IMR-90 (cell line): Measurements from ENCODE around the gene ADAMTS10. TPM values are rescaled to one million over a fixed set of nuclear protein-coding genes. Genes with fewer than 3 reads are reported as not detected.

Source experiments
- ATAC-seq: fragments of 200-7000 bp; cut with Tn5 transposase; 2 replicates; pipeline ENCODE4 v1.9.1; 2020; ENCODE audit warnings: low read depth, mild to moderate bottlenecking, moderate library complexity
- BruUV-seq: library from RNA; stranded (reverse); fragments of 400-500 nt; replicated peaks from 2 replicates; lab custom pipeline; 2021; lab: Mats Ljungman, UMichigan
- CTCF ChIA-PET: fragments of 300-600 bp; formaldehyde crosslinking; extraction: SDS; loops from one replicate; lab custom pipeline; 2021; ENCODE audit warnings: antibody characterized with exemption; lab: Yijun Ruan, JAX
- POLR2A ChIA-PET: fragments of 300-600 bp; sonication (Branson Sonifier 250); formaldehyde crosslinking; loops from one replicate; lab custom pipeline; 2022; ENCODE audit warnings: antibody characterized with exemption; ENCODE audit not compliant: unreplicated experiment; lab: Charles Lee
- DNase-seq: peaks from one replicate; pipeline ENCODE4 v3.0.0; 2013
- H2AFZ ChIP-seq: replicated peaks from 2 replicates; pipeline ENCODE3; 2013; ENCODE audit warnings: low read length, mild to moderate bottlenecking; ENCODE audit not compliant: poor library complexity
- H2AK5ac ChIP-seq: 2 replicates; pipeline ENCODE4 v1.6.1; 2013; ENCODE audit warnings: low read depth, low read length, inconsistent platforms
- H2AK9ac ChIP-seq: replicated peaks from 2 replicates; pipeline ENCODE3; 2013; ENCODE audit warnings: mild to moderate bottlenecking, low read depth, low read length, moderate library complexity; ENCODE audit not compliant: poor library complexity
- H2BK120ac ChIP-seq: 2 replicates; pipeline ENCODE4 v1.6.1; 2013; ENCODE audit warnings: low read depth, low read length, inconsistent platforms
- H2BK15ac ChIP-seq: 3 replicates; pipeline ENCODE4 v1.6.1; 2013; ENCODE audit warnings: low read depth, low read length, inconsistent platforms
- H2BK20ac ChIP-seq: 2 replicates; pipeline ENCODE4 v1.6.1; 2013; ENCODE audit warnings: low read depth, mild to moderate bottlenecking, inconsistent platforms, low read length, moderate library complexity
- H2BK5ac ChIP-seq: 2 replicates; pipeline ENCODE4 v1.6.1; 2013; ENCODE audit warnings: mild to moderate bottlenecking, low read depth, low read length, inconsistent platforms; ENCODE audit not compliant: poor library complexity, severe bottlenecking
- H3K14ac ChIP-seq: replicated peaks from 2 replicates; pipeline ENCODE4 v1.6.1; 2013; ENCODE audit warnings: low read depth, low read length, inconsistent platforms
- H3K18ac ChIP-seq: 2 replicates; pipeline ENCODE4 v1.6.1; 2013; ENCODE audit warnings: low read depth, low read length, control low read depth
- H3K23ac ChIP-seq: 2 replicates; pipeline ENCODE4 v1.6.1; 2013; ENCODE audit warnings: low read depth, low read length, inconsistent platforms
- H3K27ac ChIP-seq: 2 replicates; pipeline ENCODE4 v1.5.1; 2013; ENCODE audit warnings: mild to moderate bottlenecking, control low read depth, low read length; ENCODE audit not compliant: insufficient read depth
- H3K27me3 ChIP-seq: 2 replicates; pipeline ENCODE4 v1.6.1; 2013; ENCODE audit warnings: low read length; ENCODE audit not compliant: control insufficient read depth, insufficient read depth
- H3K36me3 ChIP-seq: 2 replicates; pipeline ENCODE4 v1.6.1; 2013; ENCODE audit warnings: low read length, mixed read lengths; ENCODE audit not compliant: control insufficient read depth, insufficient read depth
- H3K4ac ChIP-seq: 2 replicates; pipeline ENCODE4 v1.6.1; 2013; ENCODE audit warnings: low read depth, low read length, inconsistent platforms
- H3K4me1 ChIP-seq: 2 replicates; pipeline ENCODE4 v1.6.1; 2013; ENCODE audit warnings: low read length, mixed read lengths; ENCODE audit not compliant: control insufficient read depth, insufficient read depth
- H3K4me2 ChIP-seq: 2 replicates; pipeline ENCODE4 v1.6.1; 2013; ENCODE audit warnings: low read depth, mild to moderate bottlenecking, control low read depth, low read length, moderate library complexity
- H3K4me3 ChIP-seq: 2 replicates; pipeline ENCODE4 v1.5.1; 2013; ENCODE audit warnings: low read depth, mild to moderate bottlenecking, control low read depth, low read length, moderate library complexity; ENCODE audit not compliant: insufficient read depth
- H3K56ac ChIP-seq: 2 replicates; pipeline ENCODE4 v1.6.1; 2013; ENCODE audit warnings: low read length, inconsistent platforms; ENCODE audit not compliant: insufficient read depth; ENCODE audit errors: extremely low read depth
- H3K79me1 ChIP-seq, 2 experiments: 2 replicates each; pipeline ENCODE4 v1.6.1; 2013; ENCODE audit warnings: low read length in 2 of 2, inconsistent platforms in 1 of 2, low read depth in 1 of 2
- H3K9ac ChIP-seq: 2 replicates; pipeline ENCODE4 v1.6.1; 2013; ENCODE audit warnings: low read depth, low read length, control low read depth
- H3K9me1 ChIP-seq: 2 replicates; pipeline ENCODE4 v1.6.1; 2013; ENCODE audit warnings: low read length, inconsistent platforms; ENCODE audit not compliant: insufficient read depth
- H3K9me3 ChIP-seq: 2 replicates; pipeline ENCODE4 v1.6.1; 2013; ENCODE audit warnings: low read length; ENCODE audit not compliant: control insufficient read depth, insufficient read depth
- H4K20me1 ChIP-seq: 2 replicates; pipeline ENCODE4 v1.6.1; 2013; ENCODE audit warnings: low read length, inconsistent platforms; ENCODE audit not compliant: insufficient read depth
- H4K5ac ChIP-seq: 2 replicates; pipeline ENCODE4 v1.6.1; 2013; ENCODE audit warnings: mild to moderate bottlenecking, low read depth, low read length, control low read depth
- H4K8ac ChIP-seq, 2 experiments: 2 replicates each; pipeline ENCODE4 v1.6.1; 2013; ENCODE audit warnings: low read depth in 2 of 2, low read length in 2 of 2, control low read depth in 1 of 2, inconsistent platforms in 1 of 2
- H4K91ac ChIP-seq: 2 replicates; pipeline ENCODE4 v1.6.1; 2013; ENCODE audit warnings: low read depth, low read length, inconsistent platforms; ENCODE audit not compliant: insufficient read depth
- CHD1 ChIP-seq: IDR thresholded peaks from 2 replicates; pipeline ENCODE4 v1.6.1; 2012; ENCODE audit warnings: low read depth, low read length, improper control_type of control experiment
- MAFK ChIP-seq: IDR thresholded peaks from 2 replicates; pipeline ENCODE4 v1.6.1; 2012; ENCODE audit warnings: low read depth, low read length, improper control_type of control experiment
- MAZ ChIP-seq: IDR thresholded peaks from 2 replicates; pipeline ENCODE4 v1.6.1; 2012; ENCODE audit warnings: low read depth, mild to moderate bottlenecking, low read length, improper control_type of control experiment, moderate library complexity, borderline replicate concordance
- MXI1 ChIP-seq: IDR thresholded peaks from 2 replicates; pipeline ENCODE4 v1.6.1; 2012; ENCODE audit warnings: low read depth, mild to moderate bottlenecking, low read length, moderate library complexity, borderline replicate concordance
- NFE2L2 ChIP-seq: fragments of 150-350 bp; IDR thresholded peaks from 2 replicates; pipeline ENCODE4 v1.6.1; 2016; ENCODE audit warnings: low read depth, mild to moderate bottlenecking, low read length
- POLR2A ChIP-seq: IDR thresholded peaks from 2 replicates; pipeline ENCODE4 v1.6.1; 2012; ENCODE audit warnings: mild to moderate bottlenecking, low read depth, low read length
- RFX5 ChIP-seq: IDR thresholded peaks from 2 replicates; pipeline ENCODE4 v1.8.0; 2012; ENCODE audit warnings: low read depth, mild to moderate bottlenecking, low read length, moderate library complexity
- SMC3 ChIP-seq: fragments of 150-350 bp; IDR thresholded peaks from 2 replicates; pipeline ENCODE4 v1.6.1; 2016; ENCODE audit warnings: low read depth, mild to moderate bottlenecking, antibody characterized with exemption, low read length, moderate library complexity
- WGBS, 2 experiments: methylation state at CpG; one replicate each; pipeline versions ENCODE4 v1.1.5 to v1.1.7; 2013; ENCODE audit warnings: missing lambda C conversion rate in 2 of 2; ENCODE audit not compliant: insufficient read length in 1 of 2; ENCODE audit errors: extremely low coverage in 2 of 2; 5-methylcytosine and 5-hydroxymethylcytosine counted together
- dilution Hi-C: fragments of 300-500 bp; cut with HindIII; formaldehyde crosslinking; loops from one replicate; pipeline ENCODE4 v1.14.3; 2018; ENCODE audit warnings: low sequenced_read_pairs; ENCODE audit not compliant: unreplicated experiment
- in situ Hi-C: fragments of 300-500 bp; cut with MboI; formaldehyde crosslinking; loops from 3 replicates; pipeline ENCODE4 v1.14.3; 2019; ENCODE audit warnings: low sequenced_read_pairs, inconsistent platforms, mixed read lengths
- intact Hi-C: fragments of 100-400 bp; cut with micrococcal nuclease; formaldehyde crosslinking; loops from 2 replicates; pipeline ENCODE4 v1.10.0; 2022
- polyA plus RNA-seq, 3 experiments: library from polyadenylated mRNA; depleted of rRNA; stranded (reverse); fragments of >200 nt; gene quantifications; 2 replicates each; pipeline ENCODE4 v1.2.3, GENCODE V29; 2012; ENCODE audit warnings: low replicate concordance in 1 of 3
- total RNA-seq: library from RNA; depleted of rRNA; stranded (reverse); fragments of >200 nt; gene quantifications from 2 replicates; pipeline ENCODE4 v1.2.3, GENCODE V29; 2012
- TF ChIP-seq, protein P1 (sequence below): conservative IDR thresholded peaks from 2 replicates; pipeline ENCODE4 v1.5.1; 2012; ENCODE audit warnings: mild to moderate bottlenecking, low read depth, low read length, improper control_type of control experiment

The ADAMTS10 gene
- total and polyA plus RNA-seq, 2 of the 4 experiments (the other 2 are of a cell fraction): 3.4 to 11.5 TPM

DNA sequence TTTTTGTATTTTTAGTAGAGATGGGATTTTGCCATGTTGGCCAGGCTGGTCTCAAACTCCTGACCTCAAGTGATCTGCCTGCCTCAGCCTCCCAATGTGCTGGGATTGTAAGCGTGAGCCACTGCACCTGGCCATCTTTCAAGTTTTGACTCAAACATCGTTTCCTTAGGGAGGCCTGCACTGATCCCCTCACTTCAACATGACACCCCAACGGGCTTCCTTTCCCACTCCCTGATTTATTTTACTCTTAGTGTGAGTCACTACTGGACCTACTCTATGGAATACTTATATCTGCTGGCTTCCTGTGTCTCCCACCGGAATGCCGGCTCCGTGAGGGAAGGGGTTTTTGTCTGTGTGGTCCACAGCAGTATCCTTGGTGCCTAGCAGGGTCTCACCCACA is 4.5 kb upstream of the ADAMTS10 start:
- no peak overlapping the region for H4K91ac ChIP-seq
- no peak overlapping the region for H4K5ac ChIP-seq
- H3K18ac ChIP-seq: no peak overlapping the region
- in situ Hi-C loops: no loop called here
- H2BK20ac ChIP-seq: no peak overlapping the region
- H3K9me3 ChIP-seq: no peaks in the 10 kb centered on the region
- H3K27me3 ChIP-seq: no peaks in the 10 kb centered on the region; the same call in 1 of the 2 replicates
- dilution Hi-C loops: no loop called here
- H2BK15ac ChIP-seq: no peak overlapping the region; the same call in 2 of the 3 replicates
- CTCF ChIA-PET: interaction anchor here (1.3 kb wide), 1 partner anchor 27 kb away, joined by 6 read pairs; no protein-coding TSS in a partner anchor
- H3K9me1 ChIP-seq: no peaks in the 10 kb centered on the region; the same call in 1 of the 2 replicates
- H3K9ac ChIP-seq: no peak overlapping the region
- H4K20me1 ChIP-seq: 0 out of 2 replicates have a peak, but pooled peaks cover 5% of the 10 kb centered on the region
- H3K4me1 ChIP-seq: peaks cover 2% of the 10 kb centered on the region; the same call in 1 of the 2 replicates
- H3K4ac ChIP-seq: no peak overlapping the region
- H2BK5ac ChIP-seq: peak overlapping the region; percentile 53
- 0 out of 2 replicates have a peak overlapping the region, but pooled peaks have one; percentile 31 for H3K27ac ChIP-seq
- peak overlapping the region; percentile 58 for H3K4me2 ChIP-seq
- H3K23ac ChIP-seq: no peak overlapping the region
- no peaks in the 10 kb centered on the region for H3K36me3 ChIP-seq
- H3K56ac ChIP-seq: no peak overlapping the region
- POLR2A ChIA-PET: no interaction called here
- intact Hi-C loops: loop anchor here (1.0 to 5.0 kb wide), 2 partner anchors 27 to 217 kb away; partner anchors contain the start of genes MBD3L1 and ZNF558
- peaks cover 2 to 3% of the 10 kb centered on the region in 2 experiments for H3K79me1 ChIP-seq
- peak; percentile 65 for DNase-seq
- H3K14ac ChIP-seq: no peak overlapping the region
- WGBS, 2 experiments: no CpG with 5 or more reads among the region's 6 CpGs
- H2AK5ac ChIP-seq: no peak overlapping the region
- H3K4me3 ChIP-seq: no peak overlapping the region
- H2BK120ac ChIP-seq: no peak overlapping the region
- TF ChIP-seq, protein P1, sequence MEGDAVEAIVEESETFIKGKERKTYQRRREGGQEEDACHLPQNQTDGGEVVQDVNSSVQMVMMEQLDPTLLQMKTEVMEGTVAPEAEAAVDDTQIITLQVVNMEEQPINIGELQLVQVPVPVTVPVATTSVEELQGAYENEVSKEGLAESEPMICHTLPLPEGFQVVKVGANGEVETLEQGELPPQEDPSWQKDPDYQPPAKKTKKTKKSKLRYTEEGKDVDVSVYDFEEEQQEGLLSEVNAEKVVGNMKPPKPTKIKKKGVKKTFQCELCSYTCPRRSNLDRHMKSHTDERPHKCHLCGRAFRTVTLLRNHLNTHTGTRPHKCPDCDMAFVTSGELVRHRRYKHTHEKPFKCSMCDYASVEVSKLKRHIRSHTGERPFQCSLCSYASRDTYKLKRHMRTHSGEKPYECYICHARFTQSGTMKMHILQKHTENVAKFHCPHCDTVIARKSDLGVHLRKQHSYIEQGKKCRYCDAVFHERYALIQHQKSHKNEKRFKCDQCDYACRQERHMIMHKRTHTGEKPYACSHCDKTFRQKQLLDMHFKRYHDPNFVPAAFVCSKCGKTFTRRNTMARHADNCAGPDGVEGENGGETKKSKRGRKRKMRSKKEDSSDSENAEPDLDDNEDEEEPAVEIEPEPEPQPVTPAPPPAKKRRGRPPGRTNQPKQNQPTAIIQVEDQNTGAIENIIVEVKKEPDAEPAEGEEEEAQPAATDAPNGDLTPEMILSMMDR: no peak
- TF ChIP-seq CHD1 (no peak), POLR2A (no peak), MAFK (no peak), MXI1 (no peak), RFX5 (no peak), NFE2L2 (no peak), MAZ (no peak), SMC3 (no peak)
- peak overlapping the region in 1 of 2 experiments; percentile 84; a peak in 1 of 4 replicates for H4K8ac ChIP-seq
- 0 out of 2 replicates have a peak, but pooled peaks have one; percentile 21 for ATAC-seq
- peak overlapping the region; percentile 55 for H2AK9ac ChIP-seq
- BruUV-seq: no TSS peak
- H2AFZ ChIP-seq: peak overlapping the region; percentile 90
